ENCODE measurements around the gene METTL8.

The METTL8 gene

GRCh38 chr2:171347591-171348032, 86.2 kb downstream of the METTL8 start:
- Histone ChIP-seq H3K9me3 (ENCODE audit: control insufficient read depth, low read length) (no peaks in the 10 kb centered on the region), H3K27ac (ENCODE audit: insufficient read depth, low read depth, low read length, poor library complexity, severe bottlenecking) (no peak overlapping the region), H3K27me3 (ENCODE audit: control insufficient read depth, insufficient read depth, low read length, poor library complexity, severe bottlenecking) (no peaks in the 10 kb centered on the region), H3K36me3 (ENCODE audit: control insufficient read depth, insufficient read depth, low read length) (no peaks in the 10 kb centered on the region), H3K4me1 (ENCODE audit: control insufficient read depth, insufficient read depth, low read length) (no peaks in the 10 kb centered on the region), H3K4me3 (ENCODE audit: insufficient read depth, low read depth, low read length) (no peak overlapping the region)
- 94 to 97% methylated on average over 2 to 3 of the region's 3 CpGs for WGBS, 2 experiments

DNA sequence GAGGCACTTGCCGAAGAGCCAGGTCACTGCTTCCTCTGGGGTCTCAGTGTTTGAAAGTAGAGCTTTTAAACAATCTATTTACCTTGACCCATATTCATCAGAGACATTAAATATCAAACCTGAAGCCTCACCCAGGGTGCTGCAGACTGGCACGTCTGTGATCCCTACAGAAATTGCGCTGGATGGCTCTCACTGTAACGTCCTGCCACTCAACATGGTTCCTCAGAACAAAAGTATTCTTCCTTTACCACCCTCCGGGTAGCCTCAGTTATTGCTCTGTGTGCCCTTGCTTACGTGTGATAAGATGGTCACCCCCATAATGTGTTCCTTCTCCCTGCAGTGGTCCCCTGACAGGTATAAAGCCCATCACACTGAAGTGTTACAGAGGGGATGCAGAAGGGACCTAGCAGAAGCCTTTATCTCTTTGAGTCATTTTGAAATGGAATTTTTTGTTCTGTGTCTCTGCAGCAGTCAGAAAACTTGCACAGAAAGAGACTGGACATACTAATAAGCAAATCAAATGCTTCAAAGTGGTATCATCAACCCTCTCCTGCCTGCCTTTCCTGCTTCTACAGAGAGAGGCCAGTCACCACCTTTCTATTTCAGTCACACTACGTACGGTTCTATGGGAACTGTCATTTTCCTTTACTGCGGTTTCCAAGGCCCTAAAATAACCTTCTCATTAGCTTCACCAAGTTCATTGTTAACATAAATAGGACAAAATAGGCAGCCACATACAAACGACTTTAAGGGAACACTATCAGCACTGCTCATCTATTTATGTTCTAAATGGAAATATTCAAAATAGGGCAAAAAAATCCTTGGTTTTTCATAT, 86.8 kb downstream of the METTL8 start:
- H3K9me3 ChIP-seq (ENCODE audit: control insufficient read depth, low read length) = no peaks in the 10 kb centered on the region
- no peaks in the 10 kb centered on the region for H3K27me3 ChIP-seq (ENCODE audit: control insufficient read depth, insufficient read depth, low read length, poor library complexity, severe bottlenecking)
- H3K36me3 ChIP-seq (ENCODE audit: control insufficient read depth, insufficient read depth, low read length) = no peaks in the 10 kb centered on the region
- 89 to 94% methylated on average over 9 to 10 of the region's 10 CpGs for WGBS, 2 experiments
- no peaks in the 10 kb centered on the region for H3K4me1 ChIP-seq (ENCODE audit: control insufficient read depth, insufficient read depth, low read length)
- no peak overlapping the region for H3K27ac ChIP-seq (ENCODE audit: insufficient read depth, low read depth, low read length, poor library complexity, severe bottlenecking)
- H3K4me3 ChIP-seq (ENCODE audit: insufficient read depth, low read depth, low read length) = no peak overlapping the region

DNA sequence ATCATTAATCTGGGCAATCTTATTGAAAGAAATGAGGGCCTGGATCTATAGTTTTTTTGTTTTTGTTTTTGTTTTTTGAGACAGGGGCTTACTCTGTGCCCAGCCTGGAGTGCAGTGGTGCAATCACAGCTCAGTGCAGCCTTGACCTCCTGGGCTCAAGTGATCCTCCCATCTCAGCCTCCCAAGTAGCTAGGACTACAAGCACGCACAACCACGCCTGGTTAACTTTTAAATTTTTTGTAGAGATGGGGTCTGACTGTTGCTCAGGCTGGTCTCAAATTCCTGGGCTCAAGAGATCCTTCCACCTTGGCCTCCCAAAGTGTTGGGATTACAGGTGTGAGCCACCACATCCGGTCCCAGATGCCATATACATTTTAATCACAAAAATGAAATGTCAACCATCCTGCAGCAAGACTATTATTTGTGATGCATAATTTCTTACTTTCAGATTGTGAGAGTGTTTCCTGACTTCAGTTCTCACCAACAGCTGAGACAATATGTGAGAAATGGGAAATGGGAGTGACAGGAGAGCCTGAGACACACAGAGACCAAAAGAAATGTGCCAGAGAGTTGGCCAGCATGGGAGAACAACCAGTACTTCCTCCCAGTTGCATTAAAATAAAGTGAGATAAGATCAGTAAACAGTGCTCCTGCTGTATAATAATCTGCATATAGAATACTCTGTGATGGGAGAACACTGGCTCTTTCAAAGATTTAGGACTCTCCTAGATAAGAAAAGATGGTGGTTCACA, 87.6 kb downstream of the METTL8 start:
- Histone ChIP-seq H3K4me3 (ENCODE audit: insufficient read depth, low read depth, low read length) (no peak overlapping the region), H3K27ac (ENCODE audit: insufficient read depth, low read depth, low read length, poor library complexity, severe bottlenecking) (no peak overlapping the region), H3K27me3 (ENCODE audit: control insufficient read depth, insufficient read depth, low read length, poor library complexity, severe bottlenecking) (no peaks in the 10 kb centered on the region), H3K9me3 (ENCODE audit: control insufficient read depth, low read length) (no peaks in the 10 kb centered on the region), H3K36me3 (ENCODE audit: control insufficient read depth, insufficient read depth, low read length) (no peaks in the 10 kb centered on the region), H3K4me1 (ENCODE audit: control insufficient read depth, insufficient read depth, low read length) (no peaks in the 10 kb centered on the region)
- 98 to 100% methylated on average over 3 of the region's 3 CpGs for WGBS, 2 experiments

GRCh38 chr2:171344182-171344581, 89.6 kb downstream of the METTL8 start:
- Histone ChIP-seq H3K36me3 (ENCODE audit: control insufficient read depth, insufficient read depth, low read length) (no peaks in the 10 kb centered on the region), H3K4me1 (ENCODE audit: control insufficient read depth, insufficient read depth, low read length) (no peaks in the 10 kb centered on the region), H3K27ac (ENCODE audit: insufficient read depth, low read depth, low read length, poor library complexity, severe bottlenecking) (no peak overlapping the region), H3K27me3 (ENCODE audit: control insufficient read depth, insufficient read depth, low read length, poor library complexity, severe bottlenecking) (no peaks in the 10 kb centered on the region), H3K4me3 (ENCODE audit: insufficient read depth, low read depth, low read length) (no peak overlapping the region), H3K9me3 (ENCODE audit: control insufficient read depth, low read length) (no peaks in the 10 kb centered on the region)
- 92 to 100% methylated on average over 2 of the region's 2 CpGs for WGBS, 2 experiments

GRCh38 chr2:171342067-171342413, 91.8 kb downstream of the METTL8 start:
- H3K27ac ChIP-seq (ENCODE audit: insufficient read depth, low read depth, low read length, poor library complexity, severe bottlenecking) = no peak overlapping the region
- 60 to 95% methylated on average over 1 of the region's 1 CpG for WGBS, 2 experiments
- H3K27me3 ChIP-seq (ENCODE audit: control insufficient read depth, insufficient read depth, low read length, poor library complexity, severe bottlenecking) = no peaks in the 10 kb centered on the region
- H3K4me1 ChIP-seq (ENCODE audit: control insufficient read depth, insufficient read depth, low read length) = no peaks in the 10 kb centered on the region
- no peaks in the 10 kb centered on the region for H3K36me3 ChIP-seq (ENCODE audit: control insufficient read depth, insufficient read depth, low read length)
- no peaks in the 10 kb centered on the region for H3K9me3 ChIP-seq (ENCODE audit: control insufficient read depth, low read length)
- H3K4me3 ChIP-seq (ENCODE audit: insufficient read depth, low read depth, low read length) = no peak overlapping the region

GRCh38 chr2:171341394-171342066, 92.3 kb downstream of the METTL8 start:
- H3K27ac ChIP-seq (ENCODE audit: insufficient read depth, low read depth, low read length, poor library complexity, severe bottlenecking) = no peak overlapping the region
- H3K9me3 ChIP-seq (ENCODE audit: control insufficient read depth, low read length) = no peaks in the 10 kb centered on the region
- 96 to 99% methylated on average over 5 to 6 of the region's 7 CpGs for WGBS, 2 experiments
- H3K4me1 ChIP-seq (ENCODE audit: control insufficient read depth, insufficient read depth, low read length) = no peaks in the 10 kb centered on the region
- no peak overlapping the region for H3K4me3 ChIP-seq (ENCODE audit: insufficient read depth, low read depth, low read length)
- H3K36me3 ChIP-seq (ENCODE audit: control insufficient read depth, insufficient read depth, low read length) = no peaks in the 10 kb centered on the region
- H3K27me3 ChIP-seq (ENCODE audit: control insufficient read depth, insufficient read depth, low read length, poor library complexity, severe bottlenecking) = no peaks in the 10 kb centered on the region

GRCh38 chr2:171334946-171335345, 98.8 kb downstream of the METTL8 start:
- 80 to 100% methylated on average over 1 of the region's 1 CpG for WGBS, 2 experiments

DNA sequence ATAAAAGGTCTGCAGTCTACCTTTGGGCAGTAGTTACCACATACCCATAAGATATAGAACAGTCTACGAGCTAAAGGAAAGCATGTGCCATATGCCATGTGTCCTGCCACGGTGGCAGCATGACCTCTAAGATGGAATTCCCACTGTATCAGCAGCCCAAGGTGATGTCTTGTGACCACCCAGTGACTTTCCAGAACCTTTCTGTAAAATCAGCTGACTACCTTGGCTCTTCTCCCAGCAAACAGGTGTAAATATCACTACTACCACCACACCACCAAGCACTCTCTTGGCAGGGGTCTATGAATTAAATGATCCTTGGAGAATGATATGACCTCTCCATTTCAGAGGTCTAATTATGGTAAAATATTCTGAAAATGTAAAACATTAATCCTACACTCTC, 99.6 kb downstream of the METTL8 start:
- Histone ChIP-seq H3K27ac (ENCODE audit: insufficient read depth, low read depth, low read length, poor library complexity, severe bottlenecking) (no peak overlapping the region), H3K4me3 (ENCODE audit: insufficient read depth, low read depth, low read length) (no peak overlapping the region), H3K36me3 (ENCODE audit: control insufficient read depth, insufficient read depth, low read length) (no peaks in the 10 kb centered on the region), H3K9me3 (ENCODE audit: control insufficient read depth, low read length) (no peaks in the 10 kb centered on the region), H3K27me3 (ENCODE audit: control insufficient read depth, insufficient read depth, low read length, poor library complexity, severe bottlenecking) (no peaks in the 10 kb centered on the region), H3K4me1 (ENCODE audit: control insufficient read depth, insufficient read depth, low read length) (no peaks in the 10 kb centered on the region)
- 90 to 94% methylated on average over 2 of the region's 2 CpGs for WGBS, 2 experiments

More at GRCh38 chr2:171334946-171335345, 98.8 kb downstream of the METTL8 start:
- no peaks in the 10 kb centered on the region for H3K36me3 ChIP-seq (ENCODE audit: control insufficient read depth, insufficient read depth, low read length)
- H3K4me1 ChIP-seq (ENCODE audit: control insufficient read depth, insufficient read depth, low read length) = no peaks in the 10 kb centered on the region
- no peak overlapping the region for H3K27ac ChIP-seq (ENCODE audit: insufficient read depth, low read depth, low read length, poor library complexity, severe bottlenecking)
- no peak overlapping the region for H3K4me3 ChIP-seq (ENCODE audit: insufficient read depth, low read depth, low read length)
- no peaks in the 10 kb centered on the region for H3K27me3 ChIP-seq (ENCODE audit: control insufficient read depth, insufficient read depth, low read length, poor library complexity, severe bottlenecking)
- no peaks in the 10 kb centered on the region for H3K9me3 ChIP-seq (ENCODE audit: control insufficient read depth, low read length)

DNA sequence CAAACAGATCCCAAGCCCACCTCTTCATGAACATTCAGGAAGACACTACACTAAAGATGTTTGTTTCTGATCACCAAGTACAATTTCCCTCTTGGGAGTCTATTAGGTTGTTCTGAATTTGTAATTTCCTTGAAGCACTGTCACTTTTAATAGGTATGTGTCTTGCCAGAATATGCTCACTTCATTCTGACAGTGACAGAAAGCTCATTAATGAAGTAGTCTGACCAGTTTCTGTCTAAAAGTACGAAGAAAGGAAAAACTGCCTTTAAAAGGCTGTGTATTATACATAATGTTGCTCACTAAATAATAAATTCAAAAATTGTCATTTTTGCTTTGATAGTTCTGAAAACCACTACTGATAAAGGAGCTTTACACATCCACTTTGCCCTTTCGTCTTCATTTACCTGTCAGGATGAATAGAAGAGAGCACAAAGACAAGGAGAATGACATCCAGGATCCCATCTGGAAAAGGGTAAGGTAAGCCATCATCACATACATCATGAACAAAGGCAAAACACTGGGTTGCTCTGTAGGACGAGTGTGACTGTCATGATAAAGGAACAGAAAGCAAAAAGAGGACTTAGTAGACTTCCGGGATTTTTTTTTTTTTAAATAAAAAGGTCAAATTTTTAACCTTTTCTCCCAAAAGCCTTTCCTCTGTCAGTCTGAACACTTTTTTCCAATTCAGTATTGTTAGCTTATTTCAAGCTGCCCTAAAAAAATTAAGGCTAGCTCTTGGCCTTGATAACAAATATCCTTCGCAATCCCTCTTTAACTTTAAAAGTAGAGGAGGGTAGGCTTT, 103.4 kb downstream of the METTL8 start:
- Histone ChIP-seq H3K4me3 (ENCODE audit: insufficient read depth, low read depth, low read length) (no peak overlapping the region), H3K27ac (ENCODE audit: insufficient read depth, low read depth, low read length, poor library complexity, severe bottlenecking) (no peak overlapping the region), H3K36me3 (ENCODE audit: control insufficient read depth, insufficient read depth, low read length) (no peaks in the 10 kb centered on the region), H3K4me1 (ENCODE audit: control insufficient read depth, insufficient read depth, low read length) (peaks cover 5% of the 10 kb centered on the region), H3K9me3 (ENCODE audit: control insufficient read depth, low read length) (no peaks in the 10 kb centered on the region), H3K27me3 (ENCODE audit: control insufficient read depth, insufficient read depth, low read length, poor library complexity, severe bottlenecking) (no peaks in the 10 kb centered on the region)
- WGBS, 2 experiments = 89 to 93% methylated on average over 3 to 5 of the region's 5 CpGs
